Measurements from ENCODE around the gene MMRN2.
"Not testable (repeated sequence)": the region's sequence is repeated elsewhere in the genome, so short reads cannot be mapped to it uniquely, and the experiment has no call there.

The MMRN2 gene

DNA sequence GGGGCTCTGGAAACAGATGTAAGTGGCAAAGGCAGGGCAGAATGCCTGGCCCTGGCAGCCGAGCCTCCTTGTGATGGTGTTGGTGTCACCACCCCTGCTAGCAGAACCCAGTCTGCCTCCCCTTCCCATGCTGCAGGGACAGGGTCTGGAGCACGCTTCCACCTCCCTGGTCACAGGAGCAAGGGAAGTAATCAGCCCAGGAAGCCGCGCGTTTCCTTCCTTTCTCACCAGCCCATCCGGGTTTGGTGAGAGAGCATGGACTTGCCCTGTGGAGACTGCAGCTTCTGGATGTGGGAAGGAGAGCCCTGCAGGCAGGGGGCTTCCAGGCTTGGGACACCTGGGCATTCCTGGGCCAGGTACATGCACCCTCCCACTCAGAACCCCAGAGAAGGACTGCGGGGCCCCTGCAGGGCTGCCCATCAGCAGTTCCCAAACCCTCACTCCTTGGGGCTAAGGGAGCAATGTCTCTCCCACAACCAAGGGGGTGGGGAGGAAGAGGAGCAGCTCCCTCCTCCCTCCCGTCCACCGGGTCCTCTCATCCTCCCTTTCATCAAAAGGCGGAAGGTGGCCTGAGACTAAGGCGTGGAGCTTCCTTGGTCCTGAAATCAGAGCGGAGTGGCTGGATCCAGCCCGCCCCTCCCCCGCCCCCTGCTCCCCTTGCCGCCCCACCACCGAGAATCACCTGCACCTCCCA lies 1.8 kb downstream of the MMRN2 start:
- no peak for DNase-seq

DNA sequence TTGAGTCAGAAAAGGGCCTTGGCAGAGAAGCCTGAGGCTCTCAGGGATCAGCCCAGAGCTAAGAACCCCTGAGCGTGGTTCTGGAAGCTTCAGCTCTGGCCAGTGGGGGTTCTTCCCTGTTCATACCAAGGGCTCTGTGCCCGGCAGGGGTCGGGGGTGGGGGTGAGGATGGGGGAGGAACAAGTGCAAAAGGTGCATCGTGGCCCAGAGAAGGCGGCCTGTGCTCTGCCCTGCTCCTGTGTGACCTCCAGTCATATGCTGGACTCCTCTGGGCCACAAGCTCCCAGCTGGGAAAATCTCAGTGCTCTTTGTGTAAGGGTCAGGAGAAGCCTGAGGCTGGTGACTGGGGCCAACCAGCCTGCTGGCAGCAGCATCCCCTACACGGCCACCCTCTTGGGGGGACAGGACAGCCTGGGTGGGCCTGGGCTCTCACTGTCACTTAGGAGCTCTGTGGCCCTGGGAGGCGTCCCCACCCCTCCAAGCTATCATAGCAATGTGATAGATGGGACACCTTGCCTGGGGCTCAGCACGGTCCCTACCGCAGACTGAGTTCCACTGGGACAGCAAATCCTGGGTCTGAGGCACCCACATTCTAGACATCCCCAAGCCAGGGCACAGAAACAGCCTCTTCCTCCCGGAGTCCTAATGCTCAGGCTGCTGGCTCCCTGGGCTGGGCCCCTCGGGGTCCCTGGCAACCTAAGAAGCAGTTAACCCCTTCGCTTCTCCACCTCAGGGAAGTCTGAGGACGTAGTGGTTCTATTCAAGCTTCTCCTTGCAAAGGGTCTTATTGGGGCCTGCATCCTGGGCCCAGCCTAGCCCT lies 2.5 kb downstream of the MMRN2 start:
- DNase-seq = no peak

DNA sequence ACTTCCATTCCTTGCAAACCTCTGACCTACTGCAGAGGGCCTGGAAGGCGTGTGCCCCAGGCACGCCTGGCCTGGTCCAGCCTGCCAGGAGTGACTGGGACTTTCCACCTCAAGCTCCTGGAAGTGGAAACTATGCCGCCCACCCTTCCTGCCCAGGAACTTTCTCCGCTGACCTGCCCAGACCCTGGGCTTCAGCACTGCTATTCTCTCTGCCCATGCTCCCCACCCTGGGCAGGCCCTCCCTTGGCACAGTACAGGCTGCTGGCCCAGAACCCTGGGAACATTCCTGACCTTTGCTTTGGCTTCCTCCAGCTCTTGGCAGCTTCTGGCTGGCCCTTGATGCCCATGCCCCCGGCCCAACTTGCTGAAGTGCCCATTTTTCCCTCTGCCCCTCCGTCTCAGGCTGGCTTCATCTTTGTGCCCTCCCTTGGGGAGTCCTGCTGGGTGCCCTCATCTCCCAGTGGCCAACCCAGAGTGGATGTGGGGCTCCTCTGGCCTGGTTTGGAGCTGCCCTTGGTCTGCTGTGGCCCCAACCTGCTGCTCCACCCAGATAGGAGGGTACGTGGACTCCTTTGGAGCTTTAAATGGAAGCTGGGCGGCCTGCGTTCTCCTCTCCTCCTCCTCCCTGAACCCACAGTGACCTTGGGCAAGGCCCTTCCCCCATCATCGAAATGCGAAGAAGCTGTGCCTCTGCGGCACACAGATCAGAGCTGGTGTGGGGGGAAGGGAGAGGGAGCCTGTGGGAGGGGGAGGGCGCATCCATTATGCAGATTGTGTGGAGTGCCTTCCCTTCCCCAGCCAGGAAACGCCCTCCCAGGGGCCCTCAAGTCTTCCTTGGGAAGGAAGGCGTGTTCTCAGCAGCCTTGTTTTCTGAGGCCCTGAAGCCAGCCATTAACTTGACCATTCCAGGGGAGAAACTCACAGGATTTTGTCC lies 3.4 kb downstream of the MMRN2 start:
- no peak for DNase-seq

DNA sequence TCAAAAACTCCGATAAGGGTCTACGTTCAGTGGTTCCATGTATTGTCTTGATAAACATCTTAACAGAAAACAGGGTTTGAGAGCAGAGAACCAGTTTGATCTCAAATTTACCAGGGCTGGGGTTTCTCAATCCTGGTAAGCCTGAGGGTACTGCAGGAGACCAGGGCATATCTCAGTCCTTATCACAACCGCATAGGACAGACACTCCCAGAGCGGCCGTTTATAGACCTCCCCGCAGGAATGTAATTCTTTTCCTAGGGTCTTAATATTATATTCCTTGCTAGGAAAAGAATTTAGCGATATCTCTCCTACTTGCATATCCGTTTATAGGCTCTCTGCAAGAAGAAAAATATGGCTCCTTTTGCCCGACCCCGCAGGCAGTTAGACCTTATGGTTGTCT lies 4.7 kb downstream of the MMRN2 start:
- DNase-seq = not testable (repeated sequence)

DNA sequence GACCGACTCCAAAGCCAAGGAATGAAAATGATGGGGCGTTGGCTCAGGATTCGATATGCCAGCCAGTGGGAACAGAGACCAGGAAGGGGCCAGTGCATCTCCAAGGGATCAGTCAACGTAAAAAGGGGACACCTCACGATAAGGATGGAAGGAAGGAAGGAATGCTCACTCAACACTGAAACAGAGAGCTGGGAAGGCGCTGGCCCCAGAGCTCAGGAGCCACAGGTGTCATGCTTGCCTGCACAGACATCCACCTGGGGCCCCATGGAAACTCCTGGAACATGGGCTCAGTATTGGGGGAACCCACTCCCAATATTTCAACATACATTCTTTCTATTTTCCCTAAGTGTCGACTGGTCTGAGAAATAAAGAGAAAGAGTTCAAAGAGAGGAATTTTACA lies 5.3 kb downstream of the MMRN2 start:
- DNase-seq = no peak

DNA sequence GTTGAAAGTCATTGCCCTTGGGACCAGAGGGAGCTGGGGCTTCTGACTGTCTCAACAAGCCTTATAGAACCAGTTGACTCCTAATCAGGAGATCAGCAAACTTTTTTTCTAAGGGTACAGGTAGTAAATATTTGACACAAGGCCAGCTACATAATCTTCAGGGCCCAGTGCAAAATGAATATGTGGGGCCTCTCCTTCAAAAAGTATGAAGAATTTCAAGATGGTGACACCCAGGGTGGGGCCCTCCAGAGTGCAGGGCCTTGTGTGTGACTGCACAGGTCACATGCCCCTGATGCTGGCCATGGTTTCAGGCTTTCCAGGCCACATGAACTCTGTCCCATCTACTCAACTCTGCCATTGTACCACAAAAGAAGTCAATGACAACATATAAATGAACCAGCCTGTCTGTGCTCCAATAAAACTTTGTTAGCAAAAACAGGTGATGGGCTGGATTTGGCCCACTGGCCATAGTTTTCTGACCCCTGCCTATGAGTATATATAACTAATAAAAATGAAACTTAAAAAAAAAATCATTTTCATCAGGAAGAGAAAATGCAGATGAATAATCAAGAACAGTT lies 6.1 kb downstream of the MMRN2 start:
- no peak for DNase-seq

DNA sequence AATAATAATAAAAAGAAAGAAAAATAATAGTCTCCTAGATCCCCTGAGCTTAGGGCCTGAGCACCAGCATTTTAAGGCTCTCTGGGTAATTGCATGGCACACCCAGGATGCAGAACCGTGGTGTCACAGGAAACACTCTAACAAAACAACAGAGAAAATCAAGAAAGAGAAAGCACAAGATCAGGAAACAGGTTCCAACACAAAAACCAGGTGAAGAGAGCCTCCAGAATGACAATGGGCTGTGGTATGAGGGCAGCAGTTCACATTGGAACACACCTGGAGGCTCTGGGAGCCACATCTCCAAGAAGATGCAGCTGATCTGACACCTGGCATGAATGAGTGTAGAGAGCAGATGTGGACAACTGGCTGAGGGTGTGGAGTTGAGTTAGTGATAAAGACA lies 7.1 kb downstream of the MMRN2 start:
- DNase-seq = no peak

DNA sequence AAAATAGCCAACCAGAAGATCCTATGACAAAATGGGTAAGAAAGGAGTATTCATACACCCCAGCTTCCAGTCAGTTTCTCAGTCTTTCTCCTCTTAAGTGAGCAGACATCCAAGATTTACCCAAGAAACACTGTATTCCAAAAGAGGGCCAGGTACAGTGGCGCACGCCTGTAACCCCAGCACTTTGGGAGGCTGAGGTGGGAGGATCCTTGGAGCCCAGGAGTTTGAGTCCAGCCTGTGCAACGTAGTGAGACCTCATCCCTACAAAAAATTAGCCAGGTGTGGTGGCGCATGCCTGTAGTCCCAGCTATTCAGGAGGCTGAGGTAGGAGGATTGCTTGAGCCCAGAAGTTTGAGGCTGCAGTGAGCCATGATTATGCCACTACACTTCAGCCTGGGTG lies 9.6 kb downstream of the MMRN2 start:
- not testable (repeated sequence) for DNase-seq

DNA sequence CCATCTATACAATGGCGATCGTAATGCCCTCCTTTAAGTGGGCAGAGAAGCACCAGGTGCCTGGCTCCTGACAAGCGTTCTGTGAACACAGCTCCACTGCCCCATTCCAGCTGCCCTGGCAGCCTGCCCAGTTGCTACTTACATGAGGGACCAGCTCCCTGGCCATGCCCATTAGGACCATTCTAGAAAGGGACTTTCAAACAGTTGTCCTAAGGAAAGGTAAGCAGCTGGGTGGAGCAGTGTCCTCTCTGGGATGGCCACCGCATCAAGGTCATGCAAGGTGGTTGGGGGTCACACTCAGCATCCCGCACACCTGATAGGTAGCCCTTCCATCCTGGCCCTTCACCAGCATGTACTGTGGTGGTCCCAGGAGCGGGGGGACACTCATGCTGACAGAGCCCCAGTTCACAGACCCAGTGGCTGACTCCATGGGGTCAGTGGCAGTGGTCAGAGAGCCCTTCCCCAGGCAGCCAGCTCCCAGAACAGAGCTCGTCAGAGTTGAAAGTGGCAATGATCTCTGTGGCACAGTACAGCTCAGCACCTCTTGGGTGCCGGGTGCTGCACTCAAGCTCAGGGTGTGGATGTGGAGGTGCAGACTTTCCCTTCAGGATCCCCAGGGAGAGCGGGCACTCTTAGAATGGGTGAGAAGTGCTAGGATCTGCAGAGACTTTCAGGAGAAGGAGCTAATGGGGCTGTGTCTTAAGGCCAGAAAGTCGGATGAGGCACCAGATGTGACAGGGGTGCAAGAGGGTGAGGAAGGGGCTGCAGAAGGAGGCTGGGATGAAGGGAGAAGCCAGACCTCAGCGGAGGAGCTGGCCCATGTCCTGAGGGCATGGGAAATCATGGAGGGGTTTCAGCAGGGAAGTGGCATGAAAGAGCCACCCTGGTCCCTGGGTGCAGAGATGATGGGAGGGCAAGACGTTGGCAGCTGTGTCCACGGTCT lies 10.9 kb downstream of the MMRN2 start:
- no peak for DNase-seq

DNA sequence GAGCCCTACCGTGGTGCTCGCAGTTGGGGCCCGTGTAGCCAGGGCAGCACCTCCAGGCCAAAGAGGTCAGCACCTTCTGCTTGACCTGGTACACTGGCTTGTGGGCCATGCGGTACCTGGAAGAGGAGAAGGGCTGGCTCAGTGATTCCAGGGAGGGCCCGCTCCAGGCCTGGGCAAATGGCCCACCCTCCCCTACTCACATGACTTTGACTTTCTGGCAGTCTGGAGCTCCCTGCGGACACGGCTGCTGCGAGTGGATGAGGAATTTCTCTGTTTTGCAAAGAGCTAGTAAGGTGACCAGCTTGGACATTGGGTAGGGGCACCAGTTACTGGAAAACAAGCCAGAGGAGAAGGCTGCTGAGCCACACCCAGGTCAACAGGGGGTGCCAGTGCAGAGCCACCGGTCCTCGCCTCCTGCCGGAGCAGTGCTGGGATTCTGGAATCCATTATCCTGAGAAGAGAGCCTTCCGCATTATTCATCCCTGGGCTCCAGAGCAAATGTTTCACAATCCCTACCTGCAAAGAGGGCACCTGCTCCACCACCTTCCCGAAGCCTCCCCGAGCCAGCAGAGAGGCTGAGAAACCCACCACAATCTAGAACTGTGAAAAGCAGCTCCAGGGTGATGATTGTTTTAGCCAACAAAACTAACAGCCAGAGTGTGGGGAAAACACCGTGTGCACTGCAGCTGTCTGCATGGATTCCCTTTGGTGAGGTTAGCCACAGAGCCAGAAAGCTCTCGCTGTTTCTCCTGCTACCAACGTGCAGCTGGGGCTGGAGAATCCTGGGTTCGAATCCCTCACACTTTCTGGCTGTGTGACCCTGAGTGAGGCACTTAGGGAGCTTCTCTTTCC lies 11.8 kb downstream of the MMRN2 start:
- no peak for DNase-seq

DNA sequence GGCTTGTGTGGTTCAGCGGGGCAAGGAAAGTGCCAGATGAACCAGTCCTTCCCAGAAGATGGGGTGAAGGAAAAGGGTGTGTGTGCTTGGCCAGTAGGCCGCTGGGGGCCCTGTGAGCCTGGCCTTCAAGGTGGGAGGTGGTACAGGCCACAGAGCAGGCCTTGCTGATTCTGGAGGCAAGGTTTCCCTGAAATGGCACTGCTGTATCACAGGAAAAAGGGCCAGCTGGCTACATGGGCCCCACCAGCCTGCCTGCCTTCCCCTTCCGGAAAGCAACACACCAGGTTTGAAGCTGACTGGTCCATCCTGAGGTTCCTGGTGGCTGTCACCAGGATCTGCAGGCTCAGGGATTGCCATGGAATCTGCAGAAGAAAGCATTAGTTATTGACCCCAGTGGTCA lies 12.5 kb downstream of the MMRN2 start:
- DNase-seq = no peak

DNA sequence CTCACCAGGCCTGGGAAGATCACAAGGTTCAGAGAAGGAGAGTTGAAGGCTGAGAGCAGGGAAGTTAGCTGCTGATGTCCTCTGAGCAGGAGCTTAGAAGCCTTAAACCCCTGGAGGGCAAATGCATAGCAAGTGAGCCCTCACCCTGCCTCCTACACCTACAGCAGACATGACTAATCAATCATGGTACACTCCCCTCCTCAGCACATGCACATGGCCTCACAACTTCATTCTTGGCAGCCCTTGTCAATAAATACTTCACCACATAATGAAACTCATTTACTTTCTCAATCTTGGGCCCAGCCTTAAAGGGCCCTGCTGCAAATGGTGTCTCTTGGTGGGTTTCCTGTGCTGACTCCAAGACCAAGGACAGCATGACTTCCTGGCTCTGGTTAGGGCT lies 12.9 kb downstream of the MMRN2 start:
- DNase-seq = no peak

DNA sequence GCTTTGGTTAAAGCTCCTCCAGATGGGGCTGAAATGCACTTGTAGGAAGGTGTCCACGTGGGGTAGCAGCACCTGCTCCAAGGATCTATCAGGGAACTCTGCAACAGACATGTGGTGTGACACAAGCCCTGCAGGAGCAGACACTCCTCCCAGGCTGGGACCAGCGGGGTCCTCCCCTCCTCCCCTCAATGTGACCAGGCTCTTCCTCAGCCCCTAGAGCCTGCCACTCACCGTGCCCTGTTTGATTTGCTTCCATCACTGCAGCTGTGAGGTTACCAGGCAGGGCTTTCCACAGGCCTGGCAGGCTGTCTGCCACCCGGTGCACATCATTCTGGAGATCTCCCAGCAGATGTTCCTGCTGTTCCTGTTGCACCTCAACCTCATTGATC lies 13.4 kb downstream of the MMRN2 start:
- no peak for DNase-seq

DNA sequence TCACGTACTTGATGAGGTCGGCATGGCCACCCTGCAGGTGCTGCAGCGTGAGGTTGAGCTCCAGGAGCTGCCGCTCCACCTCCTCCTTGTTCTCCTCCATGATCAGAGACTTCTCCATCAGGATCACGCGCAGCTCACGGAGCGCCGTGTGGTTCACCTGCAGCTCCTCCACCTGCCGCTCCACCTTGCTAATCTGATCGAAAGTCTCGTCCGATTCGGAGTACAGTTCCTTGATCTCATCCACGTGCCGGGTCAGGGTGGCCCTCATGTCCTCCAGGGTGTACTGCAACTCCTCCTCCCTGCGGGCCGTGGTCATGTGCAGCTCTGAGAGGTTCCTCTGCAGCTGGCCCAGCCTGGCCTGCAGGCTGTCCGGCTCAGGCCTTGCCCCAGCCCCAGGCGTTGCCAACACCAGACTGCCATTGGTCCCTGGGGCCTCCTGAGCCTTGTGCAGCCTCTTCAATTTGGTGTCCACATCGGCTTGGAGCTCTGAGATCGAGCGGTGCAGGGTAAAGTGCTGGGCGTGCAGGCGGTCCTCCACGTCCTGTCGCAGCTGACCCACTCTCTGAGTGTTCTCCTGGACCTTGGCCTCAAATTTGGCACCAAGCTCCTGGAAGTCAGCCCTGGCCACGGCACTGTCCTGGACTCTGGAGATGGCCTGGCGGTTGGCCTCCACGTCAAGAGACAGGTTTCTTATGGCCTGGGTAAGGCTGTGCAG lies 13.9 kb downstream of the MMRN2 start:
- no peak for DNase-seq

DNA sequence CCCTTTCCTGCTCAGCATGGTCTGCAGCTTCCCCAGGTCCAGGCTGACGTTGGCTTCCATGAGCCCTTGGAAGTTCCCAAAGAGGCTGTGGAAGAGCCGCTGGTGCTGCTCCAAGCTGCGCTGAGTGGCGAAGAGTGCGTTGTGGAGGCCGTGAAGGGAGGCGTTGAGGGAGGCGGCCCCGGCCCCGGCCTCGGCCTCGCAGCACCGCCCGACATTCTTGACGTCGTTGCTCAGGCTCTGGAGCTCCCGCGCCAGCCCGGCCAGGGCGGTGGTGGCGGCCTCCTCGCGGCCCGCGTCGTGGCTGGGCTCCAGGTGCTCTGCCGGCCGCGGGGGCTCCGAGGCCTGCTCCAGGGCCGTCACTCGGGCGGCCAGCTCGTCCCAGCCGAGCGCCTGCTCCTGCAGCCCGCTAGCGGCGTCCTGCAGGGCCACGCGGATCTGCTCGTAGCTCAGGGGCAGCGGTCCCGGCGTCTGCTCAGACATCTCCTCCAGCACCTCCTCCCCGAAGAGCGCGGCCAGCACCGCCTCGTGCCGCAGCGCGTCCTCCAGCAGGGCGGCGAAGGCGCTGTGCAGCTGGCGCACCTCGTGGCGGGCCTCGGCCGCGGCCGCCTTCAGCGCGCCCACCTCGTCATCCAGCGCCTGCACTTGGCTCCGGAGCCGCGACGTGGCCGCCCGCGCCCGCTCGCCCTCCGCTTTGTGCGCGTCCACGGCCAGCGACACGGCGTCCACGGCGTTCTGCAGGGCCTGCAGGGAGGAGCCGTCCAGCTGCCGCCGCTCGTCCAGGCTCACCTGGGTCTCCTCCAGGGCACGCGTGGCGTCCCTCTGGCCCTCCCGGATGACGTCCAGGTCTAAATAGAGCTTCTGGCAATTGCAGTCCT lies 14.7 kb downstream of the MMRN2 start:
- no peak for DNase-seq

DNA sequence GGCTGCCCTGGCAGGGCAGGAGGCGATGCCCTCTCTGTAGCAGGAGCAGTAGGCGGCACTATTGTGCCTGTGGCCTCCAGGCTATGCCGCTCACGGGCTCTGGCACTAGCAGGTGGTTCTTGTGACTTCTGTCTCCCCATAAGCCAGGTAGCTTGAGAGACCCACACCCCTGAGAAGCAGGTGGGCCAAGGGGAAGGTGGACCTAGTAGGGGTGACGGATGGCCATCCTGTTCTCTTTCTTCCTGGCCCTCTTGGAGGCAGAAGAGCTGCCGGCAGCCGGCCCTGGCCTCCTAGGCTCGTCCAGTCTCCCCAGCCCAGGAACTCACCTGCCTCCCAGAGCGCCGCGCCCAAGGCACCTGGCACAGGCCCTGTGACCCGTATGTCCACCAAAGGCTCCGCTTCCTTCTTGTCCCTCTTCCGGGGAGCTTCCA lies 15.4 kb downstream of the MMRN2 start:
- no peak for DNase-seq

DNA sequence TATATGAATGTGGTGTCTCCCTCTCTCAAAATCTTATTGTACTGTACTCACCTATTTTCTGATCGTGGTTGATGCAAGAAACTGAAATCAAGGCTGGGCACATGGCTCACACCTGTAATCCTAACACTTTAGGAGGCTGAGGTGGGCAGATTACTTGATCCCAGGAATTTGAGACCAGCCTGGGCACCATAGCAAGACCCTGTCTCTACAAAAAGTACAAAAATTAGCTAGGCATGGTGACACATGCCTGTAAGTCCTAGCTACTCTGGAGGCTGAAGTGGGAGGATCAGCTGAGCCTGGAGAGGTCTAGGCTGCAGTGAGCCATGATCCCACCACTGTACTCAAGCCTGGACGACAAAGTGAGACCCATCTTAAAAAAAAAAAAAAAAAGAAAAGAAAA lies 16.0 kb downstream of the MMRN2 start:
- DNase-seq = no peak

DNA sequence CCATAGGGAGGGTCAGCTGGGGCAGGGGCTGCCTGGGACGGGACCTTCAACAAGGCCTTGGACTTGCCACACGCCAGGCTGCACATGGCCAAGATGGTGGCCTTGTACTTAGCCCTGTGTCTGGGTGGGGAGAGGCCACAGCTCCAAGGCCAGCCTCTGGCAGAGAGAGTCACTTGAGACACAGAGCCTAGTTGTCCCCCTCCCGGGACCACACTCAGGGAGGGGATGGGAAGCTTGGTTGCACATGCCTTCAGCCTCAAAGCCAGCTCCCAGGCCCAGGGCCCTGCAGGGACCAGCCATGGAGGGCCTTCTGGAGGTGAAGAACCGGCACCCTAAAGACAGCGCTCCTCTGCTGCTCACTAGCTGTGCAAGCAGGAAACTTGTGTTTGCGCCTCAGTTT lies 16.7 kb downstream of the MMRN2 start:
- DNase-seq = no peak

DNA sequence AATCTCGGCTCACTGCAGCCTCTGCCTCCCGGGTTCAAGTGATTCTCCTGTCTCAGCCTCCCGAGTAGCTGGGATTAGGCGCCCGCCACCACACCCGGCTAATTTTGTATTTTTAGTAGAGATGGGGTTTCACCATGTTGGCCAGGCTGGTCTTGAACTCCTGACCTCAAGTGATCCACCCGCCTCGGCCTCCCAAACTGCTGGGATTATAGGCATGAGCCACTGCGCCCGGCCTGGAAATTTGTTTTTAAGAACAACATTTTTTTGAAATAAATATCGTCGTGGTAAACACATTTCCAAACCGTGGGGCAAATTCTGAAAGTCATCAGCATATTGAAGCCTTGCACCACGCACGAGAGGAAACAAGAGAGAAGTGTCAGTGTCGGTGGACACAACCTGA lies 17.3 kb downstream of the MMRN2 start:
- not testable (repeated sequence) for DNase-seq

Data from inflammatory macrophage (primary cell).